ENCODE results near the gene GGNBP2.

GGNBP2 gene

DNA sequence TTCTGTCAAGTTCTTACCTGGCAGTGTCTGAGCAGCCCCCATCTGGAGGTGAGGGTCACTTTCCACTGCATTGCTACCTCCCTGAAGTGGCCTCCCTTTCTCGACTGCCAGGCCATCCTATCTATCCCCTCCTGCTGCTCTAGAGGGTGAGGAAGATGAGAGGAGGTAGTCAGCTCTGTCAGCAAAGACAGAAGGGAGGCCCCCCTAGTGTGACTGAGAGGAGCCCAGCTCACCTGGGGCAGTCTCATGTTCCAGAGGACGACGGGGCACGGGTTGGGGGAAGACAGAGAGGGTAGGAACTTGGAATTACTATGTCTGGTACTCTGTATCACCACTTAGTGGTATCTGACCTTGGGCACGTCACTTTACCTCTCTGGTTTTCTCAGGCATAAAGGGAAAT lies 32.1 kb upstream of the GGNBP2 start:
- in situ Hi-C loops (cut with MboI; ENCODE audit: low sequenced_read_pairs) = no loop called here

DNA sequence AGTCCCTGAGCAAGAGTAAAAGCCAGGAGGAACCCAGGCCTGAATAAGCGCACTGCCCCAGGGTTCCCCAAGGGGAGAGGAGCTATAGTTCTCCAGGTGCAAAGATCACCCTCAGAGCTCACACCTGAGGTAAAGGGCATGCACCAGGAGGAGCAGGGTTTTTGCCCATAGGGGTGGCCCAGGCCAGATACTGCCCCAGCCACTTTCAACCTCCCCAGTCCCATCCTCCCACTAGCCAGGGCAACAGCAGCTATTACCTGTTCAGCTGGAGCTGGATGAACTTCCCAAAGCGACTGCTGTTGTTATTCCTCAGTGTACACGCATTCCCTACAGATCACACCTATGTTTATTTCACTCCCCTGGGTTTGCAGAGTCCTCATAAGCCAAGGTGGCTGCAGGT lies 29.9 kb upstream of the GGNBP2 start:
- in situ Hi-C loops (cut with MboI; ENCODE audit: low sequenced_read_pairs) = no loop called here

DNA sequence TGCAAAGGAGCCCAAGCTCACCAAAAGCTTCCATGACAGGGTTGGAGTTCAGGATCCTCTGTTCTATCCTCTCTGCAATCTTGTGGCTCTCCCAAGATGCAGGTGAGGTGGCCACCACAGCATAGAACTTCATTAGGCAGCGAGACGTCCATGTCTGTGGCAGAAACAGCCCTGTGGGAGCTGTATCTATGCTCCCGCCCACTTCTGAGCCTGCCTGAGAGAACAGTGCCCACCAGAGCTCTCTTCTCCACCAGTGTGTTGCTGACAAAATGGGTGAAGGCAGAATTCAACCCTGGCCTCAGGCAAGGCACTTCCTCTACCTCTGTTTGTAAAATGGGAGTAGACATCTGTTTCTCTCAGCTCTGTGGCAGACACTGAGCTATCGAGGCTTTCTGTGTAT lies 28.9 kb upstream of the GGNBP2 start:
- in situ Hi-C loops (cut with MboI; ENCODE audit: low sequenced_read_pairs) = no loop called here

DNA sequence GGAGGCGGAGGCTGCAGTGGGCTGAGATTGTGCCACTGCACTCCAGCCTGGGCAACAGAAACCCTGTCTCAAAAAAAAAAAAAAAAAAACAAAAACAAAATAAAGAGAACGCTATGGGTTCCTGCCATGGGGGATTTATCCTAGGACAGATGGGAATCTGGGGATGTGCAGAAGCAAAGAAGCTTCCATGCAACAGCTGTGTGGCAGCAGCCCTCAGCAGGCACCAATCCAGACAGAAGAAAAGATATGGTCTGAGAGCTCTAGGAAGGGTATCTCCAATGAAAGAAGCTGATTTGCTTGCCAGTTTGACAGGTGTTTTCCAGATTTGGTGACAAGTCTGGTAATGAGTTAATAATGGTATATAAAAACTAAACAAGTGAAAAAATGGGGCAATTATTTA lies 21.6 kb upstream of the GGNBP2 start:
- in situ Hi-C loops (cut with MboI; ENCODE audit: low sequenced_read_pairs) = no loop called here

DNA sequence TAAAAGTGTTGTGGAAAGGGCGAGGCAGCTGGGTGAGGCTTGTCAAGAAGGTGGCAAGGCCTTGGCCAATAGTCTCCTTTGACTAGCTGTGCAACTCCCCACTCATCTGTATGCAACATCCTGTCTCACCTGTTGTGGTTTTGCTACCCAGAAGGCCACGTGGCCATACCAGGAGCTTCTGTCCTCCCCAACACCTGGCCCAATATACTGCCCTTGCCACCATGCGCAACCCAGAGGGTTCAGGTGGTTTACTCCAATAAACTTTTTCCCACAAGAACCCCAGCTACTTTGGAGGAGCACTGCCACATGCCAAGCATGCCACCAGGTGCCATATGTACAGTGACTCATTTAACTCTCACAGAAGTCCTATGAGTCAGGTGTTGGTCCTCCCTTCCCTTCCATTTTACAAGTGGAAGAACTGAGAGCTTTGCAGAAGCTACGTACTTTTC lies 20.3 kb upstream of the GGNBP2 start:
- in situ Hi-C loops (cut with MboI; ENCODE audit: low sequenced_read_pairs) = no loop called here

DNA sequence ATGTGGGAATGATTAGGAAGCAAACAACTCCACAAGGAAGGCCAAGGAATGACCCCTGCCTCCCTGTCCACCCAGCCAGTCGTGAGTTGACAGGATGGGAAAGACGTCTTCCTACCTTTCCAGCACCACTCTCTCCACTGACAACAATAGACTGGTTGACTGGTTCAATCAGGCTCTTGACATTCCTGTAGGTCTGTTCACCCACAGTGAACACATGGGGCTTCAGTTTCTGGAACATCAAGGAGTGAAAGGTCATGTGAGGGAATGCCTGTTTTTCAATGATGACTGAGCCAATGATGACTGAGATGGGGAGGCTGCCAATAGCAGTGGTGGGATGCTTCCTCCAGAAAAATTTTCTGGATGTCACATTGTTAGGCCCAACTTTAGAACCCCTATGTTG lies 19.6 kb upstream of the GGNBP2 start:
- in situ Hi-C loops (cut with MboI; ENCODE audit: low sequenced_read_pairs) = no loop called here

DNA sequence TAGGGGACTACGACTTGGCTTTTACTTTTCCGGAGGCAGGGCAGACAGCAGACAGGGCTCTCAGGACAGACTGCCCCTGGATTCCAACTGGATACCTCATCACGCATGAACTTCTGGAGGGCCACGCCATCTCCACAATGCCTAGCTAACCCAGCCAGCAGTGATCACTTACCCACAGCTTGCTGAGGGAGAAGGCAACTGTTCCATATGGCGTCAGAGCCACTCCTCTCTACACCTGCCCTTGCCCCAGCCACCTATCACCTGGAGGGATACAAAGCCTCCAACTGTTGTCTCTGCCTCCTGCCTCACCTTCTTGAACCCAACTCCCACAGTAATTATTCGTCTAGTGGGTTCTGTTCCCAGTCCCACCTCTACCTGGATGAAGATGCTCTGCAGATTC lies 18.8 kb upstream of the GGNBP2 start:
- in situ Hi-C loops (cut with MboI; ENCODE audit: low sequenced_read_pairs) = no loop called here

DNA sequence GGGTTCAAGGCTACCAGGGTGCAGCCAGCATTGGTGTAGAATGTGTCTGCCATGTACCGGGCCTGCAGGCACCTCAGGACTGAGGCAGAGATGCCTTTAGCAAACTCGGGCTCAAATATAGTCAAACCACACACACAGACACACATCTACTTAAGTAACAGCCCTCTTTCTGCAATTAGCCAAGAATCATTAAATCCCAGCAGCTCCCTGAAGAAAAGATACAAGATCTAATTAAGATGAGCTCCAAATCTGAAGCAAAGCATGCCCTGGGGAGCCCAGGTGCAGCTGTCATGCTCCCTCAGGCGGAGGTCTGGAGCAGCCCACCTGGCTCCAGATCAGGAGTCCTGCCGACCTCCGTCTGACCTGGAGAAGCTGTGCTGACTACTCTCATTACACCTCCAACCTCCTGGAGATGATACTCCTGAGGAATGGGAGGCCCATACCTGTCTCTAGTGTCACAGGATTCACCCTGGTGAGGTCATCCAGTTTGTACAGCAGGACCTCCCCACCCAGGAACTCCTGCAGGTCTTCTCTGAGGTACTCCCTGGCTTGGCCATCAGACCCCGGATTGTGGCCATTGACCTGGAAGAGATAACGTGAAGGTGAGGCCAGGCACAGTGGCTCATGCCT lies 17.0 kb upstream of the GGNBP2 start:
- in situ Hi-C loops (cut with MboI; ENCODE audit: low sequenced_read_pairs) = no loop called here

DNA sequence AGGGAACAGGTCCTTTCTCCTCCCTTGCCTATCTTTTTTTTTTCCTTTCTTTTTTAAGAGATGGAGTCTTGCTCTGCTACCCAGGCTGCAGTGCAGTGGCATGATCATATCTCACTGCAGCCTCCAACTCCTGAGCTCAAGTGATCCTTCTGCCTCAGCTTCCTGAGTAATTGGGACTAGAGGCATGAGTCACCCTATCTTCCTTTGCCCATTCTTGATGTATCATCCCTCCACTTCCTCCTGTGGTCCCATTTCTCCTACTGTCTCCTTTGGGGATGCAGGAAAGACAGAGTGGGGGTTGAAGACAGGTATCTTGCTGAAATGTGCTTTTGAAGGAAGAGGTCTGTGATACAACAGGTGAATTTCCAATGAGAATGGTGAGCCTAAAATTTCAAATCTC lies 15.6 kb upstream of the GGNBP2 start:
- in situ Hi-C loops (cut with MboI; ENCODE audit: low sequenced_read_pairs) = no loop called here

DNA sequence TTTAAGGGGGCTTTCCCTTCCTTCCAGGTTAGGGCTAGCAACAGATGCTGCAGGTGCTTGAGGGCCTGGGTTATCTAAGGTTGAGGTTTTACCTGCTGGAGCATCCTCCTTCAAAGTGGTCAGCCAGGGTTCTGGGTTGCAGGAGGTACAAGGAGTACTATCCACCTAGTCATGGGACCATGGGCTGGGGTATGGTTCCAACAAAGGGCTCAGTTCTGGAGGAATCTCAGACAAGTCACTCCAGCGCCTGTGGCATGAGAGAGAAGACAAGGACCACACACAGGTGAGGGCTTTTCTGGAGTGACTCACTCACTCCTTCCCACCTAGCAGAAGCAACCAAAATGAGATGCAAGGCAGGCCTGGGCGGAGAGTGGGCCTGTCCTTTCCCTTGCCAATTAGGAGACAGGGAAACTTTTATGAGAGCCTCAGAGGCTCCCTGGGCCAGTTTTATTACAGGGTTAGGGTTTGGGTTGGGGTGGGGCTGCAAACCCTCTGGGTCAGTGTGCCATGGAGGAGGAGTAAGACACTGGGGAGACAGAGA lies 12.2 kb upstream of the GGNBP2 start:
- in situ Hi-C loops (cut with MboI; ENCODE audit: low sequenced_read_pairs) = no loop called here

DNA sequence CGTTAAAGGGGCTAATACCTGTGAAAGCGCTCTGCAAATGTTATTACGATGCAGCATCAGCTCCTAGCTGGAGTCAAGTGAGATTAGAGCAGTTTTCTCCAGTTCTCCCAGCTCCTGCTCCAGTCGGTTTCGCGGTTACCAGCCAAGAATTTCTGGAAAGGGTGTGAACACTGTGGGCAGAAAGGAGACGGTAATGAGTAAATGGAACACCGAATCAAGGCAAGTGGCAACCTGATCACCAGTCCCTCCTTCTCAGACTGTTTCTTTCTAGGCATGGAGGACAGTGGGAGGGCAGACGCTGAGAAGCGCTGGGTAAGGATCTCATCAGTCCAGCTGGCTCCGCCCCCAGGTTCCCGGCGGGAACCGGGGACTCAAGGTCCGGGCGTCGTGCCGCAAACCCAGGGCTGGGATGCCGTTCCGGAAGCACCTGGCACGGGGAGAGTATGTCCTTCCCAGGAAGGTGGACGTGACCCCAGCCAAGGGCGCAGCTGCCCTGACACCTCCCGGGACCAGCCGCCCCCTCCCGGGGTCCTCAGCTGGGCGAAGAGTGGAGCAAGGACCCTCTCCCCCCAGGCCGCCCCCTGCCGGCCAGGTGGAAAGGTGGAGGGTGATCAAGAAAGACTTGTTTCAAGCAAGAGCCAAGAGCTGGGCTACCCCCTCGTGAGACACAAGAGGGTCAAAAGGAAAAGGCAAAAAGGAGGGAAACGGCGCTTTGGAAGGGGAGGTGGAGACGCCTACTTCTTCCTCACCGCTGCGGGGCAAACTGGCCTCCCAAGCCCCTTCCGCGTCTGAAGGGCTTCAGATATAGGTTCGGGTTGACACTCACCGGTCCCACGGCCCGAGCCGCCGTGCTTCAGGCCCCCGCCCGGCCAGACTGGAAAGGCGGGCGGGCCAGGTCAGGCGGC lies 10.5 kb upstream of the GGNBP2 start:
- in situ Hi-C loops (cut with MboI; ENCODE audit: low sequenced_read_pairs) = no loop called here

DNA sequence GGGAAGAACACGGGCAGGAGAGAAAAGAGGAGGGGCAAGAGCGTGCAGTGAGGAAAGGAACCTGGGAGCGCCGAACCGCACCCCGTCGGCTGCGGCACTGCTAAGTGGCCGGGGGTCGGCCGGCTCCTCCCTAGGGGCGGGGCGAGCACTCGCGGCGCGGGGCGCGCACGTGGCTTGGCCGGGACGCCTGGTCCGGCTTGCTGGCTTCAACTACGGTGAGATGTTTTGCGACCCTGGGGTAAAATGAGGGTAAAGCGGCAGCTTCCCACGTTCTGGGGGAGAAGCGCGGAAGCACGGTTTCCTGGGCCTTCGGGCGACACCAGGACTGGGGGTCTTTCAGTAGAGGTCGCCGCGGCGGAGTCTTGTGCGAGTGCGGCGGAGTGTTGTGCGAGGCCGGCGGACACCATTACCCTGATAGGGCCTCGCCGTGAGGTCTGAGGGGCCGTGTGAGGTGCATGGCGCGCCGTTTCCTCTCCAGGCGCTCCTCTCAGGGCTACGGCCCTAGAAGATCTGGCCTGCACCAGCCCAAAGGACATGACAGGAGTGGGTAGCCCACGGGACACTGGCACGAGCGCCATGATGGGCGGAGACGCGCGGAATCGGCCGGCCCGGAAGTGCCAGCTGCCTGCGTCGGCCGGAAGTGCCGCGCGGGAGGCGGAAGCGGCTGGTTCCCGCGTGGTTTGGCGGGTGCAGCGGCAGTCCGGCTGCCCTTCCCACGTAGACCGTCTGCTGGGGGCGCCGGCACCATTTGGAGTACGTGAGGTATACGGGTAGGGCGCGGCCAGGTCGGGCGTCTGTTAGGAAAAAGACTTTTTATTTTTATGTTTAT lies 9.7 kb upstream of the GGNBP2 start, which contains the start of the genes MYO19 and PIGW:
Gene MYO19 (minus strand): TSS at position 29 of the 829 bp plus-strand sequence. CDS start 2,330 bp downstream, outside the sequence.
Gene PIGW (plus strand): TSS at position 148 of the 829 bp plus-strand sequence. CDS start 2,115 bp downstream, outside the sequence.
- in situ Hi-C loops (cut with MboI; ENCODE audit: low sequenced_read_pairs) = no loop called here

DNA sequence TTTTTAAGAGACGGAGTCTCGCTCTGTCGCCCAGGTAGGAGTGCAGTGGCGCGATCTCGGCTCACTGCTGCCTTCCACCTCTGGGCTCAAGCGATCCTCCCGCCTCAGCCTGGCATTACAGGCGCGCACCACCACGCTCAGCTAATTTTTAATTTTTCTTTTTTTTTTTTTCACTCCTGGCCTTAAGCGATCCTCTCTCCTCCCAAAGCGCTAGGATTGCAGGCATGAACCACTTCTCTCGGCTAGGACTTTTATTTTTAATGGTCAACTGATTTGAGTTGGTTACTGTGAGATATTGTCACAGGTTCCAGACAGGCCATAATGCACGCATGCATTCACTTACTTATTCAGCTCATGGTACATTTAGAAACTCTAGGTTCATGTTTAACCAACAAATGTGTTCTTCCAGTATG lies 9.0 kb upstream of the GGNBP2 start:
- in situ Hi-C loops (cut with MboI; ENCODE audit: low sequenced_read_pairs) = no loop called here

DNA sequence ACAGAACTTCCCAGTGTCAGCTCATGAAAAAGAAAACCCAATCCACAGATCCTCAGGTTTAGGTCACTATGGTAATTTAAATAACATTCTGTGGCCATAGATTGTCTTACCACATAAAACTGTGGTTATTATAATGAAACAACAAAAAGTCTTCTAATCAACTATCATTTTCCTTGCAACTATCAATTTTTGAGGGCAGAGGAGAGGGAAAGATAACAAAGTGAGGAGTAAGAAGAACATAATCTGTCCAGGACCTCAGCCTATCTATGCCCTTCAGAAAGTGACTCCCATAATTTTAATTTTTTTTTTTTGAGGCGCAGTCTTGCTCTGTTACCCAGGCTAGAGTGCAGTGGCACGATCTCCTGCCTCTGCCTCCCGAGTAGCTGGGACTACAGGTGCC lies 4.0 kb upstream of the GGNBP2 start:
- in situ Hi-C loops (cut with MboI; ENCODE audit: low sequenced_read_pairs) = no loop called here

DNA sequence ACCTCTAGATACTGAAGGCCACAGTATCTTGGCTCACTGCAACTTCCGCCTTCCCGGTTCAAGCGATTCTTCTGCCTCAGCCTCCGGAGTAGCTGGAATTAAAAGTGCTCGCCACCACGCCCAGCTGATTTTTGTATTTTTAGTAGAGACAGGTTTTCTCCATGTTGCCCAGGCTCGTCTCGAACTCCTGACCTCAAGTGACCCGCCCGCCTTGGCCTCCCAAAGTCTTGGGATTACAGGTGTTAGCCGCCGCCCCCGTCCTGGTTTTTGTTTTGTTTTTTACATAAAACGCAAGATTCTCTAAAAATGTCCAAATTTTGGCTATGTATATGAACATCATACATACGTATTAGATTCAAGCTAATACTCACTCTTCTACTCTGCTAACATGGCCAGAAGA lies 2.0 kb upstream of the GGNBP2 start:
- in situ Hi-C loops (cut with MboI; ENCODE audit: low sequenced_read_pairs) = no loop called here

DNA sequence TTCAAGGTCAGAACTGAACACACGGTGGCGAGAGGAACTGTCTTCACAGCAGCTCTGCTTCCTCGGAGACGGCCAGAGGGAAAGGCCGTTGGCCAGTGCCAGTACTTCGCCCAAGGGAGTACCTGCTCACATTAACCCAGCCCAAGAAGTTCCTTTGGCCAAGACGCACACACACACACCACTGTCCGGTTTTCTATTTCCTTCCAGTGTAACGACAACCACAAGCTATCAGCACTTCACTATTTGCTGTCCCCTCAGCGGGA lies 744 bp upstream of the GGNBP2 start:
- in situ Hi-C loops (cut with MboI; ENCODE audit: low sequenced_read_pairs) = no loop called here

DNA sequence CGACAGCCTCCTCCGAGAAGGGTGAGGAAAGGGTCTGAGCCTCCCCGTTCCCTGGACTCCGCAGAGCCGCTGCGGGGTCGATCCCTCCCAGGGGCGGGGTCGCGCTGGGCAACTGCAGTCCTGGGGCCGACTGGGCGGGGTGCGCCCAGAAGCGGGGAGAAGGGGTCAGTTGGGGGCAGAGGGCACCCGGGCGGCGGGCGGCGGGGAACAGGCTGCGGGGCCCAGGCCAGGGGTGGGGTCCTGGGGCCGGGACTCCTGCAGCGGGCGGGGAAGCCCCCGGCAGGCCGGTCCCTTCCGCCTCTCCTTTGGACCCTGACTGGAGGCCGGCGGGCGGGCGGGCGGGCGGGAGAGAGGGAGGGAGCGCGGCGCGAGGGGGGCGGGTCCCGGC lies 352 bp downstream of the GGNBP2 start:
- in situ Hi-C loops (cut with MboI; ENCODE audit: low sequenced_read_pairs) = no loop called here

DNA sequence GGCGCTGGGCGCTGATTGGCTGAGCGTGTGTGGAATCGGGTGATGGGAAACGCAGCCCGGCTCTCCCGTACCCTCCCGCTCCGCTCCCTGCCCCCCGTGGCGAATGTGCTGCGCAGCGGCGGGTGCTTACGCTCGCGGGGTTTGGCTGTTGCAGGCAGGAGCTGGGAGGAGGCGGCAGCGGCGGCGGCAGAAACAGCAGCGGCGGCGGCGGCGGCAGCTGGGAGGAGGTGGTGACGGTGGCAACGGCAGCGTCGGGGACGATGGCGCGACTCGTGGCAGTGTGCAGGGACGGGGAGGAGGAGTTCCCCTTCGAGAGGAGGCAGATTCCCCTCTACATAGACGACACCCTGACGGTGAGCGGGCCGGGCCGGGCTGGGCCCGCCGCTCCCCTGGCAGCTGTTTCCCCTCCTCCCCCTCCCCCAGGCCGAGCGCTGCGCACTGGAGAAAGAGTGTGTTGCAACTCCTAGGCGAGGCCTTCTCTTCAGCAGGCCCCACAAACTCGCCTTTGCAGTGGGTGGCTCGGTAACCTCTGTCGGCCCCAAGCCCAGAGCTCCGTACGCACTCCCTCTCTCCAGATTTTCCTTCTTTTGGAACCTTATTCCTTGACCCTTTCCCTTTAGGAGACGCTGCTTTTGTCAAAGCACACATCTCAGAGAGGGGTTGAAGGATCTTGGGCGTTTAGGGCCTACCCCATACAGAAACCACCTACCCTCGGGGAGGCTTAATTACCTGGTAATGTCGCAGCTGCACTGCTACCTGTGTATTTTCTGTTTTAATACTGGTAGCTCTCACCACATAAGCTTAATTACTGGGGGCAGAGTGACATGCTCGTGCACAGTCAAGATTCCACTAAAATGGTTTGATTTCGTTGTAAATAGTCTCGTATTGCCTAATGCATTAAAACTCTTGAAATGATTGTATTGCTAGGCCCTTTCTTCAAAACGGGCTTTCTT lies 1.0 kb downstream of the GGNBP2 start:
- in situ Hi-C loops (cut with MboI; ENCODE audit: low sequenced_read_pairs) = no loop called here

DNA sequence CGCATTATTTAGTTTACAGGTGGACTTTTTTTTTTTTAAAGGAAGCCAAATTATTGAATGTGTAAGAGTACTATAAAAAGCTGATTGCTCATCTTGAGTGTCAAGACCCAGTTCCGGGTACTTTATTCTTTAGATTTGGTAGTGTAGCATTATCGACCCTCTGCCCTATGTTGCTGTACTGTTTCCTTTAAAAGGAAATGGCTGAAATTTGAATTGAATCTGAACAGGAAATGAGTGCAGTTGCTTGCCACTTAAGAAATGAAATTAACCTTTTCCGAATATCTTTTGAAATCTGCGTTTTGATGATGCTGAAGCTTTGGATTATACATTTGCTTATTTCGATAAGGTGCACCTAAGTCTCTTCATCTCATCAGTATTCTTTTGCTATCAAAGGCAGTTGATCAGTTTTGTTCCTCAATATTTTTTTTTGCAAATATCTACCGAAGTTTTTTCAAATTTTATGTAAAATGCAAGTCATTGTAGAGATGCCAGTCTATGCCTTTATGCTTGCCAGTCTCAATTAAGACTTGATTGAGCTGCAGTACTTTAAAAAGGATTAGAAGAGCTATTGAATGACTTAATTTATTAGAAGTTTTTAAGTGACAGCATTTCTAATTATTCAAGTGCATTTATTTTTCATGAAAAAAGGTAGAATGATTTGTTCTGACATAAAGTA lies 1.8 kb downstream of the GGNBP2 start:
- in situ Hi-C loops (cut with MboI; ENCODE audit: low sequenced_read_pairs) = no loop called here

DNA sequence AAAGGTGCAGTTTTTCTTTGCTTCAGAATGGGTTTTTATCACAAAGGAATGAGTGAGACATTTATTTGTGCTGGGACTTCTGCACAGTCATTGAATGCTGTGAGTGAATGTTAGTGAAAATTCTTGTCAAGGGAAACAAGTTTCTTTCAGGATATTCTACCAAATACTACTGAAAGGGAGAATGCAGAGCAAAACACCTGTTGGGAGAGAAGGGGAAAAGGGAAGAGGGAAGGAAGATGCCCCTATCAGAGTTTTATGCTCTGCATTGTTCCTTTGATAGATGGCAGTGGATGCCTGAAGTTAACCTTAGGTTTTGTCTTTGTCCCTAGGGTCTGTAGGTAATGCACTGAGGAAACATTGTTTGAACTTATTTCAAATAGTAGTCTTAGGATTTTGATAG lies 3.1 kb downstream of the GGNBP2 start:
- in situ Hi-C loops (cut with MboI; ENCODE audit: low sequenced_read_pairs) = no loop called here
